ENCODE results near the gene PDLIM3. TPM values are rescaled to one million over a fixed set of nuclear protein-coding genes. Genes with fewer than 3 reads are reported as not detected.

The PDLIM3 gene
- total and polyA plus RNA-seq, 9 of the 15 experiments (the other 6 are each of a cell fraction or from before 2014, with no cell fraction given) = 0.06 TPM; not detected in 8

- H3K27ac ChIP-seq (ENCODE audit: extremely low read depth, low read depth, low read length) = no peak overlapping the region
- ChIA-PET CTCF (ENCODE audit: low intra/inter-chr PET ratio) (no interaction called here), POLR2A (no interaction called here)
- no peak for TF ChIP-seq TCF7L2 (IDR thresholded peaks at IDR 0.05; ENCODE audit: low read depth, low read length)
- H3K4me1 ChIP-seq (replicated peaks in 1 of 2; ENCODE audit: control insufficient read depth in 2 of 2, insufficient read depth in 2 of 2, low read length in 2 of 2) = no peaks in the 10 kb centered on the region
- H3K9me1 ChIP-seq (ENCODE audit: control insufficient read depth, insufficient read depth, low read length) = no peaks in the 10 kb centered on the region
- no peaks in the 10 kb centered on the region for H3K36me3 ChIP-seq (ENCODE audit: control insufficient read depth, insufficient read depth, low read length)
- intact Hi-C loops (cut with micrococcal nuclease) (no loop called here), in situ Hi-C loops (cut with MboI) (no loop called here)
- DNase-seq (ENCODE audit: extremely low read depth in 1 of 4, low spot score in 3 of 4) (no peak), ATAC-seq (no peak), FAIRE-seq (no peak)
- H3K27me3 ChIP-seq (ENCODE audit: control insufficient read depth in 2 of 2, insufficient read depth in 2 of 2, low read length in 2 of 2) = peaks cover 5 to 13% of the 10 kb centered on the region in 2 experiments; a peak in 3 of 5 replicates
- H3K4me2 ChIP-seq (ENCODE audit: insufficient read depth, low read length) = no peak overlapping the region
- H3K79me2 ChIP-seq (ENCODE audit: control insufficient read depth, insufficient read depth, low read length) = no peaks in the 10 kb centered on the region
- no peak overlapping the region for H2AFZ ChIP-seq (ENCODE audit: low read depth, low read length)
- H3K9me3 ChIP-seq (replicated peaks; ENCODE audit: control insufficient read depth, insufficient read depth, low read depth, low read length) = no peaks in the 10 kb centered on the region
- no peaks in the 10 kb centered on the region for H4K20me1 ChIP-seq (replicated peaks; ENCODE audit: control insufficient read depth, insufficient read depth, low read length)
- no TSS peak for BruUV-seq (replicated peaks)
- 3% methylated on average over 2 of the region's 2 CpGs for WGBS (ENCODE audit: insufficient coverage, low coverage, missing lambda C conversion rate)
- no peak overlapping the region for H3K4me3 ChIP-seq
- no peak overlapping the region for H3K9ac ChIP-seq (ENCODE audit: insufficient read depth in 1 of 2, low read depth in 2 of 2, low read length in 2 of 2)
These were observed 79.2 kb downstream of the PDLIM3 start for GRCh38 chr4:185456131-185456530.

Other genes with a start within 250 kb of the PDLIM3 start
- gene LRP2BP, start 139.6 kb downstream of the PDLIM3 start, total RNA-seq (2014; rRNA removed) = 0.24 and 0.91 TPM in 2 replicates
- 0.62 and 1.1 TPM in 2 replicates for gene LRP2BP, start 139.6 kb downstream of the PDLIM3 start, total RNA-seq (2014; rRNA removed; fragmentation: Illumina TruSeq; extraction: Trizol)
- 0.45 and 0.62 TPM in 2 replicates for gene LRP2BP, start 139.6 kb downstream of the PDLIM3 start, total RNA-seq (2015; rRNA removed; fragmentation: Illumina TruSeq; extraction: Trizol)
- 0.40 and 0.42 TPM in 2 replicates for gene LRP2BP, start 139.6 kb downstream of the PDLIM3 start, total RNA-seq (2021)
- gene LRP2BP, start 139.6 kb downstream of the PDLIM3 start, polyA plus RNA-seq (2011; rRNA removed) = 2.1 TPM in 2 replicates
- gene LRP2BP, start 139.6 kb downstream of the PDLIM3 start, polyA plus RNA-seq (2014; fragmentation: Illumina TruSeq; extraction: Trizol) = 0.22 and 0.45 TPM in 2 replicates
- under 1 TPM; 0.51 to 0.59 TPM for gene LRP2BP, start 139.6 kb downstream of the PDLIM3 start, polyA plus RNA-seq (2014; fragmentation: Nextera tagmentation; extraction: Ambion mirVana)
- 0.49 and 0.78 TPM in 2 replicates for gene LRP2BP, start 139.6 kb downstream of the PDLIM3 start, polyA plus RNA-seq (2014; rRNA removed)
- 3.8 and 6.5 TPM in 2 replicates for gene ANKRD37, start 138.7 kb downstream of the PDLIM3 start, total RNA-seq (2014; rRNA removed)
- 2.5 and 3.6 TPM in 2 replicates for gene ANKRD37, start 138.7 kb downstream of the PDLIM3 start, total RNA-seq (2014; rRNA removed; fragmentation: Illumina TruSeq; extraction: Trizol)
- 2.1 and 2.3 TPM in 2 replicates for gene ANKRD37, start 138.7 kb downstream of the PDLIM3 start, total RNA-seq (2015; rRNA removed; fragmentation: Illumina TruSeq; extraction: Trizol)
- gene ANKRD37, start 138.7 kb downstream of the PDLIM3 start, total RNA-seq (2021) = 6.1 and 8.3 TPM in 2 replicates
- gene ANKRD37, start 138.7 kb downstream of the PDLIM3 start, polyA plus RNA-seq (2011; rRNA removed) = 53.7 and 57.3 TPM in 2 replicates
- 1.9 and 3.3 TPM in 2 replicates for gene ANKRD37, start 138.7 kb downstream of the PDLIM3 start, polyA plus RNA-seq (2014; fragmentation: Illumina TruSeq; extraction: Trizol)
- gene ANKRD37, start 138.7 kb downstream of the PDLIM3 start, polyA plus RNA-seq (2014; fragmentation: Nextera tagmentation; extraction: Ambion mirVana) = 1 to 10 TPM; 1.3 to 3.1 TPM
- gene ANKRD37, start 138.7 kb downstream of the PDLIM3 start, polyA plus RNA-seq (2014; rRNA removed) = 5.1 and 11.5 TPM in 2 replicates
- 20.2 and 21.8 TPM in 2 replicates for gene UFSP2, start 109.5 kb downstream of the PDLIM3 start, total RNA-seq (2014; rRNA removed)
- gene UFSP2, start 109.5 kb downstream of the PDLIM3 start, total RNA-seq (2014; rRNA removed; fragmentation: Illumina TruSeq; extraction: Trizol) = 28.2 and 29.9 TPM in 2 replicates
- gene UFSP2, start 109.5 kb downstream of the PDLIM3 start, total RNA-seq (2015; rRNA removed; fragmentation: Illumina TruSeq; extraction: Trizol) = 21.2 and 22.0 TPM in 2 replicates
- 20.7 and 24.5 TPM in 2 replicates for gene UFSP2, start 109.5 kb downstream of the PDLIM3 start, total RNA-seq (2021)
- 49.6 and 55.8 TPM in 2 replicates for gene UFSP2, start 109.5 kb downstream of the PDLIM3 start, polyA plus RNA-seq (2011; rRNA removed)
- 22.9 and 26.6 TPM in 2 replicates for gene UFSP2, start 109.5 kb downstream of the PDLIM3 start, polyA plus RNA-seq (2014; fragmentation: Illumina TruSeq; extraction: Trizol)
- gene UFSP2, start 109.5 kb downstream of the PDLIM3 start, polyA plus RNA-seq (2014; fragmentation: Nextera tagmentation; extraction: Ambion mirVana) = 10 to 100 TPM; 41.0 to 45.7 TPM
- 20.1 and 25.0 TPM in 2 replicates for gene UFSP2, start 109.5 kb downstream of the PDLIM3 start, polyA plus RNA-seq (2014; rRNA removed)
- not detected in 2 replicates for gene CCDC110, start 63.8 kb downstream of the PDLIM3 start, total RNA-seq (2014; rRNA removed)
- 0.07 and 0.22 TPM in 2 replicates for gene CCDC110, start 63.8 kb downstream of the PDLIM3 start, total RNA-seq (2014; rRNA removed; fragmentation: Illumina TruSeq; extraction: Trizol)
- not detected in 2 replicates for gene CCDC110, start 63.8 kb downstream of the PDLIM3 start, total RNA-seq (2015; rRNA removed; fragmentation: Illumina TruSeq; extraction: Trizol)
- gene CCDC110, start 63.8 kb downstream of the PDLIM3 start, total RNA-seq (2021) = 0.25 TPM in 1 of 2 replicates, not detected in the other
- 0.35 TPM in 1 of 2 replicates, not detected in the other for gene CCDC110, start 63.8 kb downstream of the PDLIM3 start, polyA plus RNA-seq (2011; rRNA removed)
- gene CCDC110, start 63.8 kb downstream of the PDLIM3 start, polyA plus RNA-seq (2014; fragmentation: Illumina TruSeq; extraction: Trizol) = 0.16 and 0.37 TPM in 2 replicates
- under 1 TPM in 1 of 2 experiments, not detected in 1; 0.04 TPM for gene CCDC110, start 63.8 kb downstream of the PDLIM3 start, polyA plus RNA-seq (2014; fragmentation: Nextera tagmentation; extraction: Ambion mirVana)
- gene CCDC110, start 63.8 kb downstream of the PDLIM3 start, polyA plus RNA-seq (2014; rRNA removed) = 0.04 TPM in 1 of 2 replicates, not detected in the other

Data from K562 (cell line).